ENCODE data around the gene FMNL1. TPM values are rescaled to one million over a fixed set of nuclear protein-coding genes. Genes with fewer than 3 reads are reported as not detected.
"Not testable (repeated sequence)": the region's sequence is repeated elsewhere in the genome, so short reads cannot be mapped to it uniquely, and the experiment has no call there.

FMNL1 gene
- polyA plus RNA-seq, 1 experiment: 1.1 TPM

DNA sequence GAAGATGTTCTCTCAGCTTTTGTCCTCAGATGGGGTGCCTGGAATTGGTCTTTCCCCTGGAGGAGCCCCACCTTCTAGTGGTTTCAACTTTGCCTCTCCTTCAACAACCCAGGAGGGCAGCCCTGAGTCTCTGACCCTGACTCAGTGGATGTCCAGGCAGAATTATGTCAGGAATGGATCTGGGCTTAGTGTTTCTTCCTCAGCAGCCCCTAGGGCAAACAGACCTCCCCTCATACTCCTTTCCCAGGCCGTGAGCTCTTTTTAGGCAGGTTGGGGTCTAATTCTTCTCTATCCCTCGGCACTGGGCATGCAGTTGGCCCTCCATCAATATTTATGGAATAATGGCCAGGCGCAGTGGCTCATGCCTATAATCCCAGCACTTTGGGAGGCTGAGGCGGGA is 20.2 kb upstream of the FMNL1 start:
- Histone ChIP-seq H3K27me3 (ENCODE audit: control insufficient read depth, insufficient read depth, low read length) (no peaks in the 10 kb centered on the region), H3K9me3 (ENCODE audit: control insufficient read depth, insufficient read depth, low read length) (no peaks in the 10 kb centered on the region; the same call in 1 of the 2 replicates), H3K4me3 (ENCODE audit: low read depth, low read length) (no peak overlapping the region), H3K27ac (ENCODE audit: low read depth, low read length) (no peak overlapping the region)
- ChIA-PET POLR2A (interaction anchor here (0.6 to 1.7 kb wide), 2 partner anchors 47 to 53 kb away, joined by 3 to 10 read pairs; partner anchors contain the start of gene HEXIM1), CTCF (interaction anchor here (0.5 to 11.9 kb wide), 4 partner anchors 51 to 323 kb away, joined by 3 to 420 read pairs (median 3); partner anchors contain the start of gene ACBD4)
- TF ChIP-seq, protein P1, sequence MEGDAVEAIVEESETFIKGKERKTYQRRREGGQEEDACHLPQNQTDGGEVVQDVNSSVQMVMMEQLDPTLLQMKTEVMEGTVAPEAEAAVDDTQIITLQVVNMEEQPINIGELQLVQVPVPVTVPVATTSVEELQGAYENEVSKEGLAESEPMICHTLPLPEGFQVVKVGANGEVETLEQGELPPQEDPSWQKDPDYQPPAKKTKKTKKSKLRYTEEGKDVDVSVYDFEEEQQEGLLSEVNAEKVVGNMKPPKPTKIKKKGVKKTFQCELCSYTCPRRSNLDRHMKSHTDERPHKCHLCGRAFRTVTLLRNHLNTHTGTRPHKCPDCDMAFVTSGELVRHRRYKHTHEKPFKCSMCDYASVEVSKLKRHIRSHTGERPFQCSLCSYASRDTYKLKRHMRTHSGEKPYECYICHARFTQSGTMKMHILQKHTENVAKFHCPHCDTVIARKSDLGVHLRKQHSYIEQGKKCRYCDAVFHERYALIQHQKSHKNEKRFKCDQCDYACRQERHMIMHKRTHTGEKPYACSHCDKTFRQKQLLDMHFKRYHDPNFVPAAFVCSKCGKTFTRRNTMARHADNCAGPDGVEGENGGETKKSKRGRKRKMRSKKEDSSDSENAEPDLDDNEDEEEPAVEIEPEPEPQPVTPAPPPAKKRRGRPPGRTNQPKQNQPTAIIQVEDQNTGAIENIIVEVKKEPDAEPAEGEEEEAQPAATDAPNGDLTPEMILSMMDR (IDR thresholded peaks at IDR 0.05; ENCODE audit: low read depth, low read length): no peak
- no peak for DNase-seq (ENCODE audit: low read depth, low spot score)

DNA sequence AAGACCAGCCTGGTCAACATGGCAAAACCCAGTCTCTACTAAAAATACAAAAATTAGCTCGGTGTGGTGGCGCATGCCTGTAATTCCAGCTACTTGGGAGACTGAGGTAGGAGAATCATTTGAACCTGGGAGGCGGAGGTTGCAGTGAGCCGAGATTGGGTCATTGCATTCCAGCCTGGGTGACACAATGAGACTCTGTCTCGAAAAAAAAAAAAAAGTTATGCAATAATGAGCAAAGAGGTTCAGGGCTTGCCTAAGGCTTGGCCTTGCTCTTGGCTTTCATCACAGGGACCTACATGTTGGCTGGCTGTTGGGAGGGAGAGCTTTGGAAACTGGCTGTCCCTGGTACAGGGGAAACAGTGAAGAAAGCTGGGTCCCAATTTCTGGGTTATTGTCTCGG is 19.8 kb upstream of the FMNL1 start:
- ChIA-PET CTCF (interaction anchor here (0.5 to 11.9 kb wide), 4 partner anchors 52 to 323 kb away, joined by 3 to 420 read pairs (median 3); partner anchors contain the start of gene ACBD4), POLR2A (interaction anchor here (1.7 kb wide), 1 partner anchor 54 kb away, joined by 10 read pairs; the partner anchor contains the start of gene HEXIM1)
- DNase-seq (ENCODE audit: low read depth, low spot score): not testable (repeated sequence)

DNA sequence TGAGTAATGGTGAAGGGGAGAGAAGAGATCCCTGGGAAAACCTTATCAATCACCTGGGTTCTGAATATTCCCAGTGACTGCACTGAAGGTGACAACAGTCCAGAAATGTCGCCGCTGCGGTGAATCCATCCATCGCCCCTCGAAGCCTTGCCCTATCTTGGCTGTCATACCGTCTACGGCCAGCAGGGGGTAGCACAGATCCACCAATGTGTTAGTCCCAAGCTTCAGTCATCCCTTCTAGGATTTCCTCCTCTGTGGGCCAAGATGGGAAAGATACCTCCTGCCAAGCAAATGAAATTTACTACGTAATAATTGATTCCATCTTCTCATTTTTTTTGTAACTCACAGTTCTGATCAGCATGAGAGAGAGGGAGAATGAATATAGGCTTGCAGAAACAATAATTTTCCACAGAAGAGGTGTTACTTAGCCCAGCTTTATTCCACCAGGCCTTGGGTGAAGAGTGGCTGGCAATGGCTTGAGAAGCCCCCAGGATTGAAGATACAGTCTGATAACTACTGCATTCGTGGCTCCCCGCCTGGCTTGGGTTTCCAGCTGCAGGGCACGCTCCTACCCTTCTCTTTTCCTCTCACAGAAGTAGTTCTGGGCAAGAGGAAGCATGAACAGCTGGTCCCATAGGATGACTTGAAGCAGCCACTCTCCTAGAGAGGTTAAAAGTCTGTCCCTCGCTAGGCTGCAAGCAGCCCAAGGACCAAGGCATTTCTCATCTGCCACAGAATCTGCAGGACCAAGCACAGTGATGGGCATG is 2.6 kb upstream of the FMNL1 start:
- Histone ChIP-seq H3K27me3 (ENCODE audit: control insufficient read depth, insufficient read depth, low read length) (peaks cover 24% of the 10 kb centered on the region), H3K27ac (ENCODE audit: low read depth, low read length) (no peak overlapping the region), H3K9me3 (ENCODE audit: control insufficient read depth, insufficient read depth, low read length) (no peaks in the 10 kb centered on the region; the same call in 1 of the 2 replicates), H3K4me3 (ENCODE audit: low read depth, low read length) (peak overlapping the region; percentile 27; the same call in 1 of the 2 replicates)
- POLR2A ChIA-PET: interaction anchor here (0.6 to 1.9 kb wide), 9 partner anchors 9 to 583 kb away, joined by 3 to 12 read pairs (median 4); partner anchors contain the start of gene HEXIM1
- peak; percentile 61 for DNase-seq (ENCODE audit: low read depth, low spot score)
- TF ChIP-seq, protein P1 (IDR thresholded peaks at IDR 0.05; ENCODE audit: low read depth, low read length): peak; percentile 88
- CTCF ChIA-PET: interaction anchor here (0.5 to 5.1 kb wide), 27 partner anchors 9 to 633 kb away, joined by 3 to 48 read pairs (median 4); partner anchors contain the start of gene ACBD4

More for the DNA sequence above, 19.8 kb upstream of the FMNL1 start:
- H3K27ac ChIP-seq (ENCODE audit: low read depth, low read length); H3K27me3 ChIP-seq (ENCODE audit: control insufficient read depth, insufficient read depth, low read length); H3K9me3 ChIP-seq (ENCODE audit: control insufficient read depth, insufficient read depth, low read length); H3K4me3 ChIP-seq (ENCODE audit: low read depth, low read length): not testable (repeated sequence)

DNA sequence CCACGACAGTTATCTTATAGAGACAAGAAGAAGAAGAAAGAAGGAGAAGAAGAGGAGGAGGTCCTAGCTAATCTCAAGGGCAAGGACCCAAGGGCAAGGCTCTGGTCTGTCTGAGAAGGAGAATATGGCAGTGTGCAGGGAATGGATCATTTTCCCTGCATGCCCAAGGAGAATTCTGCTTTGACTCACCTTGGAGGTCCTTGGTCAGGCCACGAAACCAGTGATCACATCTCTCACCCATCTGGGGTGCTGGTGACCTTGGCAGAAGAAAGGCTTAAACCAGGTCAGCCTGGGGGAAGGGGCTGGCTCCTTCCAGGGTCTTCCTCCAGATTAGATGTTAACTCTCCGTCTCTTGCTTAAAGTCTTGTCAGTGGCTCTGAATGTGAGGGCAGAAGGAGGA is 1.6 kb upstream of the FMNL1 start:
- TF ChIP-seq, protein P1 (IDR thresholded peaks at IDR 0.05; ENCODE audit: low read depth, low read length): no peak
- ChIA-PET POLR2A (interaction anchor here (1.0 to 1.9 kb wide), 3 partner anchors 11 to 71 kb away, joined by 4 to 11 read pairs (median 5); partner anchors contain the start of gene HEXIM1), CTCF (interaction anchor here (0.6 to 5.1 kb wide), 13 partner anchors 8 to 632 kb away, joined by 3 to 48 read pairs (median 16); partner anchors contain the start of gene ACBD4)
- Histone ChIP-seq H3K9me3 (ENCODE audit: control insufficient read depth, insufficient read depth, low read length) (no peaks in the 10 kb centered on the region; the same call in 1 of the 2 replicates), H3K27ac (ENCODE audit: low read depth, low read length) (no peak overlapping the region), H3K4me3 (ENCODE audit: low read depth, low read length) (no peak overlapping the region), H3K27me3 (ENCODE audit: control insufficient read depth, insufficient read depth, low read length) (peaks cover 24% of the 10 kb centered on the region)
- no peak for DNase-seq (ENCODE audit: low read depth, low spot score)

DNA sequence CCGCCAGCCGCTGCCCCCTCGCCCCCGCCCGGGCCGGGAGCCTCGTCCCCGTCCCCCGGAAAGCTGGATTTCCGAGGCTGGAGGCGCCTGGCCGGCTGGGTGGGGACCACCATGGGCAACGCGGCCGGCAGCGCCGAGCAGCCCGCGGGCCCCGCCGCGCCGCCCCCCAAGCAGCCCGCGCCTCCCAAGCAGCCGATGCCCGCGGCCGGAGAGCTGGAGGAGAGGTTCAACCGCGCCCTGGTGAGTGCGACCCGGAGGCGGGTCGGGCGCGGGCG is 266 bp downstream of the FMNL1 start:
- no peak overlapping the region for H3K27ac ChIP-seq (ENCODE audit: low read depth, low read length)
- peaks cover 24% of the 10 kb centered on the region for H3K27me3 ChIP-seq (ENCODE audit: control insufficient read depth, insufficient read depth, low read length)
- ChIA-PET POLR2A (interaction anchor here (0.6 kb wide), 1 partner anchor 29 kb away, joined by 3 read pairs; no protein-coding TSS in a partner anchor), CTCF (interaction anchor here (0.6 kb wide), 1 partner anchor 73 kb away, joined by 3 read pairs; no protein-coding TSS in a partner anchor)
- TF ChIP-seq, protein P1 (IDR thresholded peaks at IDR 0.05; ENCODE audit: low read depth, low read length): no peak
- DNase-seq (ENCODE audit: low read depth, low spot score): no peak
- H3K4me3 ChIP-seq (ENCODE audit: low read depth, low read length): peak overlapping the region; percentile 59
- no peaks in the 10 kb centered on the region; the same call in 1 of the 2 replicates for H3K9me3 ChIP-seq (ENCODE audit: control insufficient read depth, insufficient read depth, low read length)

Measured in AG04450 (cell line).